Astrocyte (in vitro differentiated cells and primary cell): ENCODE data around the gene PACC1. TPM values are rescaled to one million over a fixed set of nuclear protein-coding genes. Genes with fewer than 3 reads are reported as not detected.

Source experiments
- DNase-seq: peaks from one replicate; pipeline ENCODE4 v3.0.0-alpha.2; 2010; ENCODE audit warnings: low read depth
- FAIRE-seq: peaks from 2 replicates; lab custom pipeline; 2011; peaks lifted over from hg19 to GRCh38; lab: Jason Lieb, UNC
- H2AFZ ChIP-seq: 2 replicates; pipeline ENCODE4 v1.6.0; 2012; ENCODE audit warnings: low read depth, low read length, inconsistent platforms
- H3K27ac ChIP-seq: 2 replicates; pipeline ENCODE4 v1.5.1; 2011; ENCODE audit warnings: low read depth, low read length, inconsistent platforms
- H3K27me3 ChIP-seq: 2 replicates; pipeline ENCODE4 v1.6.0; 2011; ENCODE audit warnings: low read length, inconsistent platforms; ENCODE audit not compliant: insufficient read depth
- H3K36me3 ChIP-seq: 2 replicates; pipeline ENCODE4 v1.5.1; 2011; ENCODE audit warnings: low read length, inconsistent platforms; ENCODE audit not compliant: insufficient read depth
- H3K4me1 ChIP-seq: 2 replicates; pipeline ENCODE4 v1.5.1; 2011; ENCODE audit warnings: low read length, inconsistent platforms; ENCODE audit not compliant: insufficient read depth
- H3K4me2 ChIP-seq: 2 replicates; pipeline ENCODE4 v1.6.0; 2012; ENCODE audit warnings: low read length, inconsistent platforms
- H3K4me3 ChIP-seq: 2 replicates; pipeline ENCODE4 v1.5.1; 2011; ENCODE audit warnings: low read depth, mild to moderate bottlenecking, low read length, inconsistent platforms; ENCODE audit not compliant: insufficient read depth
- H3K79me2 ChIP-seq: 2 replicates; pipeline ENCODE4 v1.6.0; 2012; ENCODE audit warnings: mild to moderate bottlenecking, low read length, inconsistent platforms; ENCODE audit not compliant: insufficient read depth
- H3K9ac ChIP-seq: 2 replicates; pipeline ENCODE4 v1.6.0; 2012; ENCODE audit warnings: mild to moderate bottlenecking, low read length, inconsistent platforms
- H3K9me3 ChIP-seq: 2 replicates; pipeline ENCODE4 v1.5.1; 2012; ENCODE audit warnings: low read depth, mild to moderate bottlenecking, low read length, inconsistent platforms; ENCODE audit not compliant: insufficient read depth
- H4K20me1 ChIP-seq: 2 replicates; pipeline ENCODE4 v1.6.0; 2012; ENCODE audit warnings: low read length, inconsistent platforms; ENCODE audit not compliant: insufficient read depth
- H3K27ac Mint-ChIP-seq: one replicate; pipeline ENCODE4 v1.8.0; 2021; ENCODE audit warnings: mild to moderate bottlenecking, mixed read lengths; ENCODE audit not compliant: unreplicated experiment
- H3K27me3 Mint-ChIP-seq: one replicate; pipeline ENCODE4 v1.8.0; 2021; ENCODE audit warnings: low read depth, mixed read lengths; ENCODE audit not compliant: unreplicated experiment
- H3K36me3 Mint-ChIP-seq: one replicate; pipeline ENCODE4 v1.8.0; 2021; ENCODE audit warnings: low read depth, mixed read lengths; ENCODE audit not compliant: unreplicated experiment
- H3K4me1 Mint-ChIP-seq: one replicate; pipeline ENCODE4 v1.8.0; 2021; ENCODE audit warnings: low read depth, mixed read lengths; ENCODE audit not compliant: unreplicated experiment
- H3K4me3 Mint-ChIP-seq: one replicate; pipeline ENCODE4 v1.8.0; 2021; ENCODE audit warnings: mild to moderate bottlenecking, moderate library complexity, mixed read lengths; ENCODE audit not compliant: unreplicated experiment
- H3K9me3 Mint-ChIP-seq: one replicate; pipeline ENCODE4 v1.8.0; 2021; ENCODE audit warnings: mild to moderate bottlenecking, mixed read lengths; ENCODE audit not compliant: unreplicated experiment
- CTCF ChIP-seq: IDR thresholded peaks from 2 replicates; pipeline ENCODE4 v1.5.1; 2011; ENCODE audit warnings: low read depth, mild to moderate bottlenecking, inconsistent platforms, low read length, moderate library complexity; ENCODE audit not compliant: insufficient read depth
- EZH2 ChIP-seq: IDR thresholded peaks from 2 replicates; pipeline ENCODE4 v1.6.1; 2012; ENCODE audit warnings: mild to moderate bottlenecking, low read length, inconsistent platforms; ENCODE audit not compliant: insufficient read depth
- total RNA-seq: library from RNA; stranded (reverse); gene quantifications from 2 replicates; pipeline ENCODE4 v1.2.1, GENCODE V29; 2021

PACC1 gene
- total RNA-seq, 1 donor from 2014 or later, result 18.8 TPM

GRCh38 chr1:212401838-212402582 lies 12.7 kb downstream of the PACC1 start:
- no peak overlapping the region for H3K4me3 ChIP-seq
- H3K36me3 ChIP-seq, result no peaks in the 10 kb centered on the region
- no peaks in the 10 kb centered on the region for H4K20me1 ChIP-seq
- no peak overlapping the region for H3K4me2 ChIP-seq
- Mint-ChIP-seq H3K4me3 (no peak overlapping the region), H3K9me3 (peaks cover 2% of the 10 kb centered on the region), H3K36me3 (peaks cover 31% of the 10 kb centered on the region), H3K27me3 (no peaks in the 10 kb centered on the region), H3K4me1 (peaks cover 4% of the 10 kb centered on the region), H3K27ac (peak overlapping the region; percentile 18)
- FAIRE-seq (peak; percentile 13), DNase-seq (peak; percentile 49)
- H3K9me3 ChIP-seq, result peaks cover 6% of the 10 kb centered on the region
- H3K9ac ChIP-seq, result no peak overlapping the region
- H2AFZ ChIP-seq, result no peak overlapping the region
- no peaks in the 10 kb centered on the region for H3K79me2 ChIP-seq
- peaks cover 3% of the 10 kb centered on the region for H3K4me1 ChIP-seq
- H3K27me3 ChIP-seq, result no peaks in the 10 kb centered on the region
- no peak overlapping the region for H3K27ac ChIP-seq
- TF ChIP-seq CTCF (no peak), EZH2 (no peak)

- H2AFZ ChIP-seq, result no peak overlapping the region
- DNase-seq, result no peak
- no peak overlapping the region for H3K4me2 ChIP-seq
- no peak for TF ChIP-seq CTCF
- TF ChIP-seq EZH2, result no peak
- no peak overlapping the region for H3K4me3 ChIP-seq
- Mint-ChIP-seq H3K4me3 (no peak overlapping the region), H3K27me3 (no peaks in the 10 kb centered on the region), H3K27ac (no peak overlapping the region), H3K9me3 (peaks cover 10% of the 10 kb centered on the region), H3K4me1 (peaks cover 4% of the 10 kb centered on the region), H3K36me3 (peaks cover 29% of the 10 kb centered on the region)
- H3K4me1 ChIP-seq, result peaks cover 3% of the 10 kb centered on the region
- H4K20me1 ChIP-seq, result no peaks in the 10 kb centered on the region
- H3K9me3 ChIP-seq, result peaks cover 4% of the 10 kb centered on the region
- no peak for FAIRE-seq
- no peak overlapping the region for H3K9ac ChIP-seq
- no peak overlapping the region for H3K27ac ChIP-seq
- no peaks in the 10 kb centered on the region for H3K36me3 ChIP-seq
- H3K79me2 ChIP-seq, result no peaks in the 10 kb centered on the region
- no peaks in the 10 kb centered on the region for H3K27me3 ChIP-seq
Measured at GRCh38 chr1:212401042-212401441, 13.6 kb downstream of the PACC1 start.

GRCh38 chr1:212397171-212397570 lies 17.5 kb downstream of the PACC1 start:
- Histone ChIP-seq H4K20me1 (no peaks in the 10 kb centered on the region), H2AFZ (no peak overlapping the region), H3K9me3 (peaks cover 4% of the 10 kb centered on the region), H3K36me3 (no peaks in the 10 kb centered on the region), H3K27ac (no peak overlapping the region), H3K4me1 (peaks cover 2% of the 10 kb centered on the region), H3K27me3 (no peaks in the 10 kb centered on the region), H3K4me3 (no peak overlapping the region), H3K4me2 (no peak overlapping the region), H3K79me2 (no peaks in the 10 kb centered on the region), H3K9ac (no peak overlapping the region)
- Mint-ChIP-seq H3K4me3 (no peak overlapping the region), H3K36me3 (peaks cover 22% of the 10 kb centered on the region), H3K27ac (no peak overlapping the region), H3K27me3 (no peaks in the 10 kb centered on the region), H3K9me3 (peaks cover 21% of the 10 kb centered on the region), H3K4me1 (peaks cover under 1% of the 10 kb centered on the region)
- TF ChIP-seq EZH2, result no peak
- no peak for TF ChIP-seq CTCF
- DNase-seq (no peak), FAIRE-seq (no peak)
